ENCODE measurements around the gene RTL10. TPM values are rescaled to one million over a fixed set of nuclear protein-coding genes. Genes with fewer than 3 reads are reported as not detected.

Gene RTL10
- total RNA-seq, 1 experiment from 2014 or later, result 7.1 TPM

DNA sequence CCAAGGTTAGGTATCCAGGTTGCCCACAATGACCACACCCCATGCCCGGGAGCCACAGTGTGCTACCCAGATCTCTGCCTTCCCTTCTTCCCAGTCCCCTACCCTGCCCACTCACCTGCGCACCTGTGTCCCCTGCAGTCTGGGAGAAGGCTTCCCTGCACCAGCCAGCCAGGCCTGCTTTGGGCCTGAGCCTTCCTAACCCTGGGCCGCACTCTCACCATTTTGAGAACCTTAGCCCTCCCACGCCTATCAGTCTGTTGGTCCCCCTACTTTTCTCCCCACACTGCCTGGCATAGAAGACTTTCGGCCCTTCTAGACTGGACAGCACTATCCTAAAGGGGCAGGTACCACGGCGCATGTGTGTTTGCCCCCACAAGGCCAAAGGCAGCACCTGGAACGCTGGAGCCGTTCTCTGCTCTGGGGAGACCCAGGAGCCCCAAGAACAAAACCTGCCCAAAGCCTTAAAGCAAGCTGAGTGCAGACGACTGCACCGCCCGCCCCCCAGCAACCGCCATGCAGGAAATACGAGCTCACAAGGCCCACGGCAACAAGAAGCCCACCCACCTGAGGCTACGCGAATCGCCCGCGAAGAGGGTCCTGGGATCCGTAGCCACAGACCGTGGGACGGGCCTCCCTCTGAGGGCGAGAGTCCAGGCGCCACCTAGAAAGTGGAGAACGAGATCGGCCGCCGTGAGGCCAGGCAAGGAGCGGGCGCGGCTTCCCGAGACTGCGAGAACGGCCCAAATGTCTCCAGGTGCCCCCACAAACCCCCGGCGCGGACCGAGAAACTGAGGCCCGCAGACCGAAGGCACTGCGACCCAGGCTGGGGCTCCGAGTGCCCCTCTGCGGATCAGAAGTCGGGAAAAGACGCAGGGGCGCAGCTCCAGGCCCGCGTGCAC, 546 bp downstream of the RTL10 start:
- DNase-seq (ENCODE audit: low read depth, low spot score), result no peak
- in situ Hi-C loops (cut with HindIII; ENCODE audit: low pct_unique_long_range_greater_than_20kb, low sequenced_read_pairs), result no loop called here

DNA sequence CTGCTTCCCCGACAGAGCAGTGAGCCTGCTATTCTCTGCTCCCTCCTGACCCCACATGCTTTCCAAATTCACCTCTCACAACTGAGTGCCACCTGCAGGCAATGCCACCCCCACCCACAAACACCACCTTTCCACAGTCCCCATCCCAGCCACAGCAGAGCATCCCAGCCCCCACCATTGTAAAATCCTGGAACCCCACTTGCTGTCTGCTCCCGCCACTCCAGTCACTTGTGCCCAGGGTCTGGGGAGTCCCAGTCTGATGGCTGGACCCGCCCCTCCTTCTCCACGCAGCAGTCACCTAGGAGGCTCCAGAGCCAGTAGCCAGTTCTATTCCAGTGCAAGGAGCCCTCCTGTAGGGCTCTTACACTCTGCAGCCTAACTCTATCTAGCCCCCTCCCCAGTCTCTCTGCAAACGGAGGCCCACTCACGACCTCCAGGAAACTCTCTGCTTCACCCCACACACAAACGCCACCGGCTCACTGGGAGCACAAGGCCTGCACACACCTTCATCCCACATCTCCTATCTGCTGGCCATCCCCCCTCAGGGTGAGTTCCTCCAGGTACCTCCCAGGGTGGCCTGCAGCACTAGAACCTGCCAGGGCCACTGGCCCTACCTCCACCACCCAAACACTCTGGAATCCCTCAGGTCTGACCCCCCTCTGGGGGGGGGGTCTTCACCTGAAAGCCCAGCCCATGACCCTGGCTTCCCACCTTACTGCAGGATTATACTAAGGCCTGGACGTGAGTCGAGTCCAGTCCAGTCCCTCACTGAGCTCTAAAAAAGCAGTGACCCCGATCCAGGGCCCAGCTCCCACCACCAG, 1.4 kb downstream of the RTL10 start:
- in situ Hi-C loops (cut with HindIII; ENCODE audit: low pct_unique_long_range_greater_than_20kb, low sequenced_read_pairs), result no loop called here
- no peak for DNase-seq (ENCODE audit: low read depth, low spot score)

DNA sequence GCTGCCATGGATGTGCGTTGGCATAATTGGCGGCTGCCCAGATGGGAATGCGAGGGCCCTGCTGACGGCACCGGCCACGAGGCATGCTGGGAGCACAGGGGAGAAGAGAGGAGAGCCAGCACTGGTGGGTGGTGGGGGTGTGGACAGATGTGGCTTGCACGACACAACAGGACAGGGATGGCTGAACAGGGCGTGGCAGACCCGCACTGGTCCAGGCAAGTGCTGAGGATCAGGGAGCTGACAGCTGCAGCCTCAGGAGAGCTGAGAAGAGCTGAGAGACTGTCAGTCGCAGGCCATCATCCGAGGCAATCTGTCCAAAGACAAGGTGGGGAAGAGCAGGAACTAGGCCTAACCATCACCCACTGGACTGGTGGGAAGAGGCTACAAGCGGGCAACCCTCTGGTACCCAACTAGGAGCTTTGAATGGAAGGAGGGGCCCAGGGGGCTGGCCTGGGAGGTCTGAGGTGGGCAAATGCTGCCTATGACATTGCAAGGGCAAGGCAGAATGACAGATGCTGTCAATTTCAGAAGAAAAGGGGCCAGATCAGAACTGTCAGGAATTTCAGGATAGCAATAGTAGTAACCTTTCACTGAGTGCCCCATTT, 2.4 kb downstream of the RTL10 start:
- in situ Hi-C loops (cut with HindIII; ENCODE audit: low pct_unique_long_range_greater_than_20kb, low sequenced_read_pairs), result no loop called here

DNA sequence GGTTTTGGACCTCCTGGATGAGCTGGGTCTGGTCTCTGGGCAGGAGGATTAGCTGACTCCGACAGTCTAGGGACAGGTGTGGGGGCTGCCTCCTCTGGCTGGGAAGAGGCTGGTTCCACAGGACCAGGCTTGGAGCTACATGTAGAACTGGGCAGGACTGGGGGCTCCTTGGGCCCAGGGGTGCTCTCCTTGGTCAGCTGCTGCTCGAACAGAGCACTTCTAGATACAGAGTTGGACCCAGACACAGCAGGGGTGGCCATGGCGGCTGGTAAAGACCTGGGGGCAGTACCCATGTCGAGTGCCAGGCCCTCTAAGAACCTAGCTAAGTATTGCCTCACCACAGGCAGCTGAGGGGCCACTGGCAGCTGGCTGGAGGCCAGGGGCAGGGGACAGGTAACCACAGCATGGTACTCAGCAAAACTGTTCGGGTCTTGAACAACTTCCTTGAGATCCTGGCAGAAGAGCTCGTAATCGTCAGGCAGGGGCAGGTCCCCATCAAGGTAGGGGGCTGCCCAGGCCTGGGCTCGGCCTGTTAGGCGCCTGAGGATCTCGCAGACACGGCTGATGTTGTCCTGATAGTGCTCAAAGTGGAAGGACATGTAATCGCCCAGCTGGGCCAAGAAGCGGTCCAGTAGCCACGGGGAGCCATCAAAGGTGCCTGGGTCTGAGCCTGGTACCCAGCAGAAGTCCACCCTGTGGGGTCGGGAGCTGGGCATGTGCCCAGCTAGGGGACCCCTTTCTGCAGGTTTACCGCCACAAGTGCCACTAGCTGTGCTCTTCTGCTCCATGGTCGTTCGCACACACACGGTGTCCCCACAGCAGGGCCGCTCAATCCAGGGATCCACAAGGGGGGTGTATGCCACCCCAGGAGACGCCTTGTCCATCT, 3.1 kb downstream of the RTL10 start:
- in situ Hi-C loops (cut with HindIII; ENCODE audit: low pct_unique_long_range_greater_than_20kb, low sequenced_read_pairs), result no loop called here
- no peak for DNase-seq (ENCODE audit: low read depth, low spot score)

More for the DNA sequence above, 2.4 kb downstream of the RTL10 start:
- DNase-seq (ENCODE audit: low read depth, low spot score), result no peak

DNA sequence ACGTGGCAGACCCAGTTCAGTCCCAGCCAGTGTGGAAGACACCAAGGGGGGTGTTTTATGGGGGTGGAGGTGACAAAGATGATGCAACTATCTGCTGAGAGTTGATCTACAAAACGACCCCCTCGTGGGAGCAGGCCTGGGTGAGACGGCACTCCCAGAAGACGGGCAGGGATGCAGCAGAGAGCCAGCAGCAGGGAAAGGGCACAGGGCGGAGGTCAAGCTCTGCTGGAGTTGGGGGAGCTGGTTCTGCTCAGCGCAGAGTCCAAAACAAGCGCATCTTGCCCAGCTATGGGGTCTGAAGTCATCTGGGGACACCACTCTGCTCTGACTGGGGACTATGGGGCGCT, 3.9 kb downstream of the RTL10 start:
- DNase-seq (ENCODE audit: low read depth, low spot score), result no peak
- in situ Hi-C loops (cut with HindIII; ENCODE audit: low pct_unique_long_range_greater_than_20kb, low sequenced_read_pairs), result no loop called here

DNA sequence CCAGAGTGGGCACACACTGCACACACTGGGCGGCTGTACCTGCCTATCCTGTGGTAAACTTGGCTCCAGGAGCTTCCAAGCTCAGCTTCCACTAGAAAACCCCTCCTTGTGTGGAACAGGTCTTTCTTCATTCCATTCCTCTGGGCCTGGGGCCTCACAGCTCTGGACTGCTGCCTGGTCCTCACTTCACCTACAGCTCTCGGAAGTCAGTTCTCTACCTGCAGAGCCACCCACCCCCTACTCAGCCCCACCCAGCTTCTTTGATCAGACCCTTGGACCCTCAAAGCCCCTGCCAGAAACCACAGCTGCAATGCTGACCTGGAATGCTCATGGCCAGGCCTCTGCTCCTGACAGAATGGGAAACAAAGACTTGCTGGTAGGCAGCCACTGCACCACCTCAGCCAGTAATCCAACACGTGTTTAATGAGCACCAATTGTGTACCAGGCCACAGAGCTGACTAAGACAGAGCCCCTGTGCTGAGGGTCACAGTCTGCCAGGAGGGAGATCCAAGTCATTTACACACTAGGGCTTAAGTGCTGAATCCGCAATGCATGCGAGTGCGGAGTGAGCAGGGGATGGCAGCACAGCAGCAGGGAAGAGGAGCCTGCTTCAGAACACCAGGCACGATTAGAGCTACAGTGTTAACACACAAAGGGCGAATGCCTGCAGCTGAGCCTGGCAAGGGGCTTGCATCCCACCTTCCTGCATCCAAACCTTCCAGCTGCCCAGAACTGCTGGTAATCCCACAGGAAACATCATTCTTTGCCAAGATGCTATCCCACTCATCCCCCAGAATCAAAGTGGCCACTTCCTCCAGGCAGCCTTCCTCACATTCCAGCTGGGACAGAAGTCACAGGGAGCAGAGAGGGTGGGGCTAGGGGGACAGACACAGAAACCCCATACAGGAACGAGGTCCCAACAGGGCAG, 4.6 kb downstream of the RTL10 start:
- no peak for DNase-seq (ENCODE audit: low read depth, low spot score)
- in situ Hi-C loops (cut with HindIII; ENCODE audit: low pct_unique_long_range_greater_than_20kb, low sequenced_read_pairs), result no loop called here

DNA sequence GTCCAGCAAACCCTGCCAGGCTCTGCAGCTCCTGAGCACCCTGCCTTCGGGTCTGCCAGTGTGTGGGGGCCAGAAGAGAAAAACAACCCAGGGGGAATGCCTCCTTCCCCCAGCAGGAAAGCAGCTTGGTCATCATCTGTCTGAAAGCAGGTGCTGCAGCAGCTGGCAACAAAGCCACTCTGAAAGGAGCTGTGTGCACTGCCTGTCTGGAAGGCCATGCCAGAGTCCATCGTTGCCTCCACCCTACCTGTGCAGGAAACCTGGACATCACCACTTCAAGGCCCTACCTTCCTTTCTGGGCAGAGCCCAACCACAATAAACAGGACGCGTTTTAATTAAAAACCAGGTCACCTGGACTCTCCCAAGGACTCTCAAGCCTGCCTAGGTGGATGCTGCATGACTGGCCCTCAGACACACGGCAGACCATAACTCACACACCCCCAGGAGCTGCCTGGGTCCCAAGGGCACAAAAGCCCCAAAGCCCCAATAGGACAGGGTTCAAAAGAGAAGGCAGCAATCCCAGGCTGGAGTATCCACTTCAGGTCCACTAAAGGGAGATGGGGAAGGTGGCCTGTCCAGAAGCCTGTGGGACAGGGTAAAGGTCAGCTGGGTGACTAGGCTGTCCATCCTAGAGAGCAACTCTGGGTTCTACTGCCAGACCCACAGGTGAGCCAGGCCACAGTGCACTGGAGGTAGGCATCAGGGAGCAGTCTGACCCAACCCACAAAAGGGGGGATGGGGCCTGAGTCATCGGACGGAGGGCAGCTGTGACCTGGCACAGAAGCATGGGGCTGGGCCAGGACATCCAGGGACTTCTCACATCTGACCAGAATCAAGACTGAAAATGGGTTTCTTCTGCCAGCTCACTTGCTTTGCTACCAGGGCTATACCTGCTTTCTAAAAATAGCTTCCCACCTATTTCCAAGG, 6.1 kb downstream of the RTL10 start:
- in situ Hi-C loops (cut with HindIII; ENCODE audit: low pct_unique_long_range_greater_than_20kb, low sequenced_read_pairs), result no loop called here

DNA sequence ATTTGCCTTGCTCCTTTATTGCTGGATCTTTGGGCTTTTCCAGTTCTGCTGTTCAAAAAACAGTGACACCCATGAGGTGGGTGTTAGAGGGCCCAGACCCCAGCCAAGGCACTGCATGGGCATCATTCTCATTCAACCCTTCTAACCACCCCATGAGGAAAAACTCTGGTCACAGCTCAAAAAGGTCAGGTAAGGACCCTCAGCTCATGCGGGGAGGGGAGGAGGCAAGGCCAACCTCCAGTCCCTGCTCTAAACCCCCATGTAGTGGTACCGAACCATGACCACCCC, 7.4 kb downstream of the RTL10 start:
- no peak for DNase-seq (ENCODE audit: low read depth, low spot score)
- in situ Hi-C loops (cut with HindIII; ENCODE audit: low pct_unique_long_range_greater_than_20kb, low sequenced_read_pairs), result no loop called here

More for the DNA sequence above, 6.1 kb downstream of the RTL10 start:
- no peak for DNase-seq (ENCODE audit: low read depth, low spot score)

DNA sequence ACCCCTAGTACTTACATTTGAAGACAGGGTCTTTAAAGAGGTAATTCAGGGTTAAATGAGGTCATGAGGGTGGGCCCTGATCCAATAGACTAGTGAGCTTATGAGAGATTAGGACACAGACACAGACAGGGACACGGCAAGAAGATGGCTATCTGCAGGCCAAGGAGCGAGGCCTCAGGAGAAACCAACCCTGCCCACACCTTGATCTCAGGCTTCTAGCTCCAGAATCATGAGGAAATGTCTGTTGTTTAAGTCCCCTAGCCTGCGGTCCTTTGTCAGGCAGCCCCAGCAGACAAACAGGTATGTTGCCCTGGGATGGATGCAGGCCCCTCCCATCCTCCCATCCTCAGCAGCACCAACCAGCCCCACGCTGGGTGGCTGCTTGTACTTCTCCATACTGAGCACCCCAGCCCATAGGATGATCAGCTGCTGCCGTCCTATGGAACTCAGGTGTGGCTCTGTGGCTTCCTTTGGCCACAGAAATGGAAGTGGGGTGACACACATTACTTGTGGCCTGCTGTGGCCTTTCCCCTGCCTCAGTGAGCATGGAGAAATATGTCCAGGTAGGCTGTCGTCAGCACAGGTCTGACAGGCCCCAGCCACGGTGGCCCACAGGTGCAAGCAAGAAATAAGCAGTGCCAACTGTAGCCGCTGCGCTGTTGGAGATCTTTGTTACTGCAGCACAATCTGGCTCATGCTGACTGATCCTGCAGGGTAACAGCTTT, 7.9 kb downstream of the RTL10 start:
- in situ Hi-C loops (cut with HindIII; ENCODE audit: low pct_unique_long_range_greater_than_20kb, low sequenced_read_pairs), result no loop called here
- DNase-seq (ENCODE audit: low read depth, low spot score), result no peak

DNA sequence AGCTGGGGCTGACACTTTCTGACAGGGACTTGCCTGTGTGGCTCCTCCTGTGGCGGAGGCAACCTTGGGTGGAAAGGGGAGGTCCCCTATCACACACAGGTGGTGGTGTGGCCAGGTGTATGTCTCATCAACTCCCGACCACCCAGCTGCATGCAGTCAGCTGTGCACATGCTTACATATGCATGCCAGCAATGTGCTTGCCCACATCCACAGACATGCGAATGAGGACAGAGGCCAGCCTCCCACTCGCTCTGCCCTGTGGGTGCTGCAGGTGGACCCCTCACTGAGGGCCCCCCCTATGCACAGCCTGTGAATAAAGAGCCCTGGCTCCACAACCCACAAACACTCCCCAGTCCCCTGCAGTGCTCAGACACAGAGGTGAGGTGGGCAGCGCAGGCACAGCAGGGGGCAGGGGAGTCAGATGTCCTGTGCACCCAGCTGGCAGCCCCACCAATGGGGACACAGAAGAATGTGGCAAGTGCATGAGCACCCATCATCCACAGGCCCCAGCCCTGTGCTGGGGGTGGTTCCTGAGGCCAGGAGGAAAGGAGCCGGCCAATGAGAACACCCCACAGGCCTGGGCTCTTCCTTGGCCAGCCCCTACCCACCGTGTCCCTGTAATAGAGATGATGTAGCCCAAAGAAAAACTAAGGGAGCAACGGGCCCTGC, 9.5 kb downstream of the RTL10 start:
- no peak for DNase-seq (ENCODE audit: low read depth, low spot score)
- in situ Hi-C loops (cut with HindIII; ENCODE audit: low pct_unique_long_range_greater_than_20kb, low sequenced_read_pairs), result no loop called here

DNA sequence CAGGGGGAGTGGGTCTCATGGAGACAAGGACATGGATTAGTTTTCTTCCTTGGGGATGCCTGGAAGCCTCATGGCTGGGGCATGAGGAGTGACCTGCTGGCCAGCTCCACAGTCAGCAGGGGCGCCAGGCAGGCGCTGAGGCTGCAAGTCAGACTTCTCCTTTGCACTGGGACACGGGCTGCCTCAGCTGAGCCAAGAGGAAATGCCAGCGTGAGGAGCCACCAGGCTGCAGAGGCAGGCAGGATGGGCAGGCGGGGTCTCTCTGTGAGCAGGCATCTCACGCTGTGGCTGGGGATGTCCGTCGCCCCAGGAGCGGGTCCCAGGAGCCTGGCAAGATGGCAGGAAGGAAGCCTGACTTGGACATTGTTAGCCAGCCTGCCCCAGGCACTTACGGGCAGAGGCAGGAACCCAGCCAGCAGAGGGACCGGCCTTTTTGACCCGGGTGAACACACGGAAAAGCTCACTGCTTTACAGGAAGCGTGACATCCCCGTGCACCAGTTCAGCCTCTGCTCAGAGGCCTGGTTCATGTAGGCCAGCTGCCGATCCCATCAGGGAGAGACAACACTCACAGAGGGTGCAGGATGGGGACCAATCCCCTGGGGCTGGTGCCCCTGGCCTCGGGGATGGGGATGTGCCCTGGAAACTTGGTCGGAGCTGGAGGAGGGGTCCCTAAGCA, 10.2 kb downstream of the RTL10 start:
- DNase-seq (ENCODE audit: low read depth, low spot score), result peak; percentile 37
- in situ Hi-C loops (cut with HindIII; ENCODE audit: low pct_unique_long_range_greater_than_20kb, low sequenced_read_pairs), result no loop called here

DNA sequence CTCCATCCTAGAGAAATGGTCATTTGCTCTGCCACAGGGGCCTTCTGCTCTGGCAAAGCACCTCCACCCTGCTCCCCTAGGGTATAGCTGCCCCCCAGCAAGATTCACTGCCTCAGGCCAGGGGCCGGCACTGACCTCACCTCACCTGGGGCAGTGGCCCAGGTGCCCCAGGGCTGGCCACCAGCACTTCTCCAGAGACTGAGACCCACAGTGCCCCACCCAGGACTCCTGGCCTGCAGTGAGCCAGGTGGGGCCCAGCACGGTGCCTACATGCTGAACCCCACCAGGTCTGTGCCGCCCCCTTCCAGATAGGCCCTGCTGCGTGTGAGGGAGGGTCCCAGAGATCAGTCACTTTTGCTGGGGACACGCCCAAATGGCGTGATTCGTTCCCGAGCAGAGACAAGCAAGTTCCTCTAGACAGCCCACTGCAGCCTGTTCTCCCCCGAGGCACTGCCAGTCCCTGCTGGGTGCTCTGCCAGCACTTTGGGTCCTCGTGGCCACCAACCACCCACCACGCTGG, 10.8 kb downstream of the RTL10 start:
- no peak for DNase-seq (ENCODE audit: low read depth, low spot score)
- in situ Hi-C loops (cut with HindIII; ENCODE audit: low pct_unique_long_range_greater_than_20kb, low sequenced_read_pairs), result no loop called here

DNA sequence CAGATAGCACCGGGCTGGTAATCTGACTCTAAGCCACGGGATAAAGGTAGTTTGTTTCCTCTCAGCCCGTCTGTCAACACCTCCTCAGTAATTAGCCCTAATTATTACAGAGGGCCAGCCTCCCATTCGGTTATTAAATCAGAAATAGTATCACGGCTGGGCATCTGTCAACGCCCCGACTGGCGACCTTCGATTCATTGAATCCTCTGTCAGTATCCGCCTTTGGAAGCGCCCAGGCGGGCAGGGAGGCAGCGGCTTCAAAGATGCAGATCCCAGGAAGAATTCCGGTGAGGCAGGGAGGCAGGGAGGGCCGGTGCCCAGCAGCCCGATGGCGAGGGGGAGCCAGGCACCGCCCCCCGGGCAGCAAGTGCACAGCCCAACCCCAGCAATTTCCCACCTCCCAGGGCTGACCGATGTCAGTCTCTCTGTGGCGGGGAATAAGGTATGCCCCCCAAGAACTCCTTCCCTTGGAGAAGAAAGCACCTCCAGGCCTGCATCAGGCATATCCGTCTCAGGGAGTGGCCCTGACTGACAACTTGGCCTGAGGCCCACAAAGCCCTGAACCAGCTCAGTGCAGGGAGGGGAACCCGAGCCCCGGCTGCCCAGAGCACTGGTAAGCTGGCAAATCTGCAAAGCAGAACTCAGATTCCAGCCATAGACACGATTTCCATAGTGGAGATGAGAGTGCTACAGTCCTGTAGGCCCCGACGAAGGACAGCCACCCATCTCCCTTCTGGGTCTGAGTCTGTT, 11.4 kb downstream of the RTL10 start:
- no peak for DNase-seq (ENCODE audit: low read depth, low spot score)
- in situ Hi-C loops (cut with HindIII; ENCODE audit: low pct_unique_long_range_greater_than_20kb, low sequenced_read_pairs), result no loop called here
